ENCODE data around the gene NTSR1. TPM values are rescaled to one million over a fixed set of nuclear protein-coding genes. Genes with fewer than 3 reads are reported as not detected.

NTSR1 gene
- total RNA-seq, 1 experiment from 2014 or later: 44.1 TPM

DNA sequence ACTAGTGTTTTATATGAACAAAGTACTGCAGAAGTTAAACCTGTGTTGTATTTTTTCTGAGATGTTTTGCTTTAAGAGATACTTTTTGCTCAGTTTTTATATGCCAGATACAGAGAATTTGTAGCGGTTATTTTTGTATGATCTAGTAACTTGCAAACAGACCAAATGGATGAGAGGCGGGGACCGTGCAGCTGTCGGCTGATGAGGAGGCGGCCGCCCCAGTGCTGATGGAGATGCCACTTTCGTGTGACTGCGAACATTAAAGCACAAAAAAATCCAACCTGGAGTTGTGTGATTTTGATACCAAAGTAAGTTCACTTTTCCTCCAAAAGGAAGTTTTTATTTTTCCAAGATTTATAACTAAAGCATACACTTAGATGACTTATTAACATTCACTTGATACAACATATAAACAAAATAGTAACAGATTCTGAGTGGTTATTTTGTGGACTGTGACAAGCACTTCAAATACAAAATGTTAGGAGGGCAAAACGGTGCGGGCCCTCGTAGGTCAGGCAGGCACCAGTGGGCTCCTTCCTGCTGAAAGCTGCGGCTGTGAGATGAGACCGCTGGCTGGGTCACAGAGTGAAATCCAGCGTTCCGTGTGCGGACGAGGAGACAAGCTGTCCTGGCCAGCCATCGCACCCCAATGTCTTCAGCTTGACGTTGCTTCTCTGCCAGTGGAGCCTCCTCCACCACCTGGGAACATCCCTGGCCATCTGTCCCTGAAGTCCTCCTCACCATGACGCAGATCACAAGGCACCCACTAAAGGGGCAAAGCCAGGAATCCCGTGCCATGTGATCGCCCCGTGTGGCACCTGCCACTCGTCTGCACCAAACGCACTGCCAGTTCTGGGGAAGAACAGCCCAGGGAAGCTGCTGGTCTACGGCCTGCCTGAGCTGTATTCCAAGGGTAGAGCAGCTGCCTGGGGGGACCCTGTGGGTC is 92.0 kb downstream of the NTSR1 start:
- H3K27ac ChIP-seq (ENCODE audit: low read length): no peak overlapping the region
- POLR2A ChIA-PET: no interaction called here
- CTCF ChIA-PET: no interaction called here
- in situ Hi-C loops (cut with HindIII; ENCODE audit: low pct_unique_long_range_greater_than_20kb, low sequenced_read_pairs): no loop called here
- BruUV-seq (replicated peaks): no TSS peak
- peaks cover 5% of the 10 kb centered on the region for H3K36me3 ChIP-seq (ENCODE audit: control insufficient read depth, insufficient read depth, low read length)
- no peak for TF ChIP-seq POLR2AphosphoS5 (IDR thresholded peaks at IDR 0.05; ENCODE audit: low read depth, low read length)
- no peak for TF ChIP-seq SIN3A (IDR thresholded peaks at IDR 0.05; ENCODE audit: borderline replicate concordance, insufficient read depth, low read depth, low read length)
- TF ChIP-seq, protein P1, sequence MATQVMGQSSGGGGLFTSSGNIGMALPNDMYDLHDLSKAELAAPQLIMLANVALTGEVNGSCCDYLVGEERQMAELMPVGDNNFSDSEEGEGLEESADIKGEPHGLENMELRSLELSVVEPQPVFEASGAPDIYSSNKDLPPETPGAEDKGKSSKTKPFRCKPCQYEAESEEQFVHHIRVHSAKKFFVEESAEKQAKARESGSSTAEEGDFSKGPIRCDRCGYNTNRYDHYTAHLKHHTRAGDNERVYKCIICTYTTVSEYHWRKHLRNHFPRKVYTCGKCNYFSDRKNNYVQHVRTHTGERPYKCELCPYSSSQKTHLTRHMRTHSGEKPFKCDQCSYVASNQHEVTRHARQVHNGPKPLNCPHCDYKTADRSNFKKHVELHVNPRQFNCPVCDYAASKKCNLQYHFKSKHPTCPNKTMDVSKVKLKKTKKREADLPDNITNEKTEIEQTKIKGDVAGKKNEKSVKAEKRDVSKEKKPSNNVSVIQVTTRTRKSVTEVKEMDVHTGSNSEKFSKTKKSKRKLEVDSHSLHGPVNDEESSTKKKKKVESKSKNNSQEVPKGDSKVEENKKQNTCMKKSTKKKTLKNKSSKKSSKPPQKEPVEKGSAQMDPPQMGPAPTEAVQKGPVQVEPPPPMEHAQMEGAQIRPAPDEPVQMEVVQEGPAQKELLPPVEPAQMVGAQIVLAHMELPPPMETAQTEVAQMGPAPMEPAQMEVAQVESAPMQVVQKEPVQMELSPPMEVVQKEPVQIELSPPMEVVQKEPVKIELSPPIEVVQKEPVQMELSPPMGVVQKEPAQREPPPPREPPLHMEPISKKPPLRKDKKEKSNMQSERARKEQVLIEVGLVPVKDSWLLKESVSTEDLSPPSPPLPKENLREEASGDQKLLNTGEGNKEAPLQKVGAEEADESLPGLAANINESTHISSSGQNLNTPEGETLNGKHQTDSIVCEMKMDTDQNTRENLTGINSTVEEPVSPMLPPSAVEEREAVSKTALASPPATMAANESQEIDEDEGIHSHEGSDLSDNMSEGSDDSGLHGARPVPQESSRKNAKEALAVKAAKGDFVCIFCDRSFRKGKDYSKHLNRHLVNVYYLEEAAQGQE (IDR thresholded peaks at IDR 0.05; ENCODE audit: insufficient read depth in 1 of 2, low read depth in 2 of 2, low read length in 1 of 2): no peak
- no peak for TF ChIP-seq TCF7L2 (IDR thresholded peaks at IDR 0.05; ENCODE audit: low read depth, low read length)
- TF ChIP-seq, protein P2, sequence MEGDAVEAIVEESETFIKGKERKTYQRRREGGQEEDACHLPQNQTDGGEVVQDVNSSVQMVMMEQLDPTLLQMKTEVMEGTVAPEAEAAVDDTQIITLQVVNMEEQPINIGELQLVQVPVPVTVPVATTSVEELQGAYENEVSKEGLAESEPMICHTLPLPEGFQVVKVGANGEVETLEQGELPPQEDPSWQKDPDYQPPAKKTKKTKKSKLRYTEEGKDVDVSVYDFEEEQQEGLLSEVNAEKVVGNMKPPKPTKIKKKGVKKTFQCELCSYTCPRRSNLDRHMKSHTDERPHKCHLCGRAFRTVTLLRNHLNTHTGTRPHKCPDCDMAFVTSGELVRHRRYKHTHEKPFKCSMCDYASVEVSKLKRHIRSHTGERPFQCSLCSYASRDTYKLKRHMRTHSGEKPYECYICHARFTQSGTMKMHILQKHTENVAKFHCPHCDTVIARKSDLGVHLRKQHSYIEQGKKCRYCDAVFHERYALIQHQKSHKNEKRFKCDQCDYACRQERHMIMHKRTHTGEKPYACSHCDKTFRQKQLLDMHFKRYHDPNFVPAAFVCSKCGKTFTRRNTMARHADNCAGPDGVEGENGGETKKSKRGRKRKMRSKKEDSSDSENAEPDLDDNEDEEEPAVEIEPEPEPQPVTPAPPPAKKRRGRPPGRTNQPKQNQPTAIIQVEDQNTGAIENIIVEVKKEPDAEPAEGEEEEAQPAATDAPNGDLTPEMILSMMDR (IDR thresholded peaks at IDR 0.05): no peak
- no peak for DNase-seq (ENCODE audit: low read depth, low spot score)
- intact Hi-C loops (cut with micrococcal nuclease; ENCODE audit: unreplicated experiment): no loop called here
- no peaks in the 10 kb centered on the region for H3K9me3 ChIP-seq (ENCODE audit: control insufficient read depth, insufficient read depth, low read depth, low read length)
- no peak for ATAC-seq
- no peak overlapping the region for H3K4me3 ChIP-seq (ENCODE audit: low read depth in 2 of 2, low read length in 2 of 2)
- peaks cover 20% of the 10 kb centered on the region for H3K4me1 ChIP-seq (ENCODE audit: control insufficient read depth, insufficient read depth, low read length)
- H3K27me3 ChIP-seq (ENCODE audit: control insufficient read depth, insufficient read depth, low read length): no peaks in the 10 kb centered on the region

DNA sequence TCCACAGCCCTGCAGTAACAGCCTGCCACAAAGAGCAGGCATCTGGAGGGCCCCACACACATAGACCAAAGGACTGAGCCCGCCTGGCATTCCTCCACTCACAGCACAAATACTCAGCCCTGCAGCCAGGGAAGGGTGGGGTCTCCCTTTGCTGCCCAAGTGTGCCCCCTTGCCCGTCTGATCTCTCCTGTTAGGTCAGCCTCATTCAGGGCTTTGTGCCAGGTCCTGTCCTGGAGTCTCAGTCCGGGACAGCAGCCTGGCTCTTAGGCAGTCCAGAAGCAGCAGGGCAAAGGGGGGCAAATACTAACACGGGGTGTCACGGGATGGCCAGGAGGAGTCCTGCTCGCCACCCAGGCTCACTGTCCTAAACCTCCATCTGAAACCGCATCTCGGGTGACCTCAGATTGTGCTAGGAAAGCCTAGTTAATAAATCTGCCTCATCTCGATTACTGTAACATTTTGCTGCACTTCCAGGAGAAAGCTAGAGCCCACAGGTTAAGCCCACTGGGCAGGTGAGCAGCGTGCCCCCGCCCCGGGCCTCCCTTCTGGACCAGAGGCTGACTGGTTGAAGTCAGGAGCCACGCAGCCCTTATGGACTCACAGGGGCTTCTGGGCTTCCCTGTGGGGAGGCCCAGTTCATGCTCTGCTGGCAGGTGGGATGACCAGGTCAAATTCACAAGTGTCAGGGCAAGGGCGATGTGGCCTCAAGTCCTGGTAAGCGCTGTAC is 92.8 kb downstream of the NTSR1 start:
- H3K27me3 ChIP-seq (ENCODE audit: control insufficient read depth, insufficient read depth, low read length): no peaks in the 10 kb centered on the region
- ATAC-seq (no peak), DNase-seq (ENCODE audit: low read depth, low spot score) (no peak)
- intact Hi-C loops (cut with micrococcal nuclease; ENCODE audit: unreplicated experiment): no loop called here
- H3K4me3 ChIP-seq (ENCODE audit: low read depth in 2 of 2, low read length in 2 of 2): no peak overlapping the region
- POLR2A ChIA-PET: no interaction called here
- H3K27ac ChIP-seq (ENCODE audit: low read length): no peak overlapping the region
- in situ Hi-C loops (cut with HindIII; ENCODE audit: low pct_unique_long_range_greater_than_20kb, low sequenced_read_pairs): no loop called here
- H3K4me1 ChIP-seq (ENCODE audit: control insufficient read depth, insufficient read depth, low read length): peaks cover 26% of the 10 kb centered on the region
- H3K9me3 ChIP-seq (ENCODE audit: control insufficient read depth, insufficient read depth, low read depth, low read length): no peaks in the 10 kb centered on the region
- BruUV-seq (replicated peaks): no TSS peak
- CTCF ChIA-PET: no interaction called here
- TF ChIP-seq, protein P1 (IDR thresholded peaks at IDR 0.05; ENCODE audit: insufficient read depth in 1 of 2, low read depth in 2 of 2, low read length in 1 of 2): no peak
- TF ChIP-seq, protein P2 (IDR thresholded peaks at IDR 0.05): no peak
- H3K36me3 ChIP-seq (ENCODE audit: control insufficient read depth, insufficient read depth, low read length): peaks cover 5% of the 10 kb centered on the region

Data from Panc1 (cell line).